ENCODE results near the gene DOCK9. TPM values are rescaled to one million over a fixed set of nuclear protein-coding genes. Genes with fewer than 3 reads are reported as not detected.
A peak's percentile ranks its signal among the peaks of the same experiment; 100 is the strongest.

The DOCK9 gene
- polyA plus RNA-seq, 3 donors = 0.01 TPM; not detected in 2

- Mint-ChIP-seq H3K9me3 (peaks cover 0 to 2% (median 0%) of the 10 kb centered on the region in 7 donors), H3K27ac (peak overlapping the region in 1 of 7 donors; percentile 24), H3K27me3 (ENCODE audit: low read depth in 3 of 3) (peaks cover 5 to 21% (median 8%) of the 10 kb centered on the region in 3 donors), H3K36me3 (no peaks in the 10 kb centered on the region), H3K4me3 (peak overlapping the region in 1 of 2 donors; percentile 54), H3K4me1 (no peaks in the 10 kb centered on the region)
- Histone ChIP-seq H4K20me1 (ENCODE audit: insufficient read depth, low read length) (no peaks in the 10 kb centered on the region), H3K27me3 (ENCODE audit: control insufficient read depth in 2 of 2, insufficient read depth in 2 of 2, low read length in 2 of 2) (peaks cover 6 to 10% of the 10 kb centered on the region in 2 donors), H3K9me3 (replicated peaks in 1 of 2; ENCODE audit: control insufficient read depth in 1 of 2, insufficient read depth in 1 of 2, low read length in 2 of 2) (no peaks in the 10 kb centered on the region), H3K4me2 (replicated peaks; ENCODE audit: extremely low read depth, low read length, poor library complexity, severe bottlenecking) (no peak overlapping the region), H3K36me3 (replicated peaks in 1 of 2; ENCODE audit: control insufficient read depth in 1 of 2, insufficient read depth in 2 of 2, low read length in 2 of 2) (no peaks in the 10 kb centered on the region), H3K79me2 (ENCODE audit: insufficient read depth, low read length) (no peaks in the 10 kb centered on the region), H3K9ac (ENCODE audit: insufficient read depth, low read length, poor library complexity, severe bottlenecking) (no peak overlapping the region), H3K4me3 (replicated peaks in 1 of 3; ENCODE audit: low read depth in 2 of 3, low read length in 3 of 3) (no peak overlapping the region), H3K4me1 (ENCODE audit: control insufficient read depth in 1 of 2, insufficient read depth in 2 of 2, low read length in 2 of 2) (no peaks in the 10 kb centered on the region), H2AFZ (ENCODE audit: insufficient read depth, low read depth, low read length, poor library complexity, severe bottlenecking) (no peak overlapping the region), H3K27ac (ENCODE audit: low read depth in 1 of 2, low read length in 2 of 2) (no peak overlapping the region)
- DNase-seq = peak in 2 of 3 donors; percentile 26 to 33
- peak; percentile 83 for TF ChIP-seq CTCF (IDR thresholded peaks at IDR 0.05)
- WGBS (ENCODE audit: insufficient coverage) = 6% methylated on average over 8 of the region's 14 CpGs
- intact Hi-C loops (cut with micrococcal nuclease) = loop anchor here in 1 of 2 donors (10.0 kb wide), 1 partner anchor 395 kb away; no protein-coding TSS in a partner anchor
Observed at GRCh38 chr13:98839856-98840769, 137.8 kb downstream of the DOCK9 start.

GRCh38 chr13:98838776-98839175 is 139.1 kb downstream of the DOCK9 start:
- H3K27me3 ChIP-seq (ENCODE audit: control insufficient read depth in 2 of 2, insufficient read depth in 2 of 2, low read length in 2 of 2) = peaks cover 7% of the 10 kb centered on the region in 2 donors
- no peak overlapping the region for H3K4me3 ChIP-seq (replicated peaks in 1 of 3; ENCODE audit: low read depth in 2 of 3, low read length in 3 of 3)
- H3K4me2 ChIP-seq (replicated peaks; ENCODE audit: extremely low read depth, low read length, poor library complexity, severe bottlenecking) = no peak overlapping the region
- no peak overlapping the region for H3K27ac ChIP-seq (ENCODE audit: low read depth in 1 of 2, low read length in 2 of 2)
- no peaks in the 10 kb centered on the region for H3K4me1 ChIP-seq (ENCODE audit: control insufficient read depth in 1 of 2, insufficient read depth in 2 of 2, low read length in 2 of 2)
- Mint-ChIP-seq H3K27me3 (ENCODE audit: low read depth in 3 of 3) (peaks cover 3 to 19% (median 8%) of the 10 kb centered on the region in 3 donors), H3K4me1 (no peaks in the 10 kb centered on the region), H3K4me3 (no peak overlapping the region), H3K27ac (no peak overlapping the region), H3K9me3 (peaks cover 0 to 2% (median 0%) of the 10 kb centered on the region in 7 donors), H3K36me3 (no peaks in the 10 kb centered on the region)
- intact Hi-C loops (cut with micrococcal nuclease) = no loop called here
- H3K9ac ChIP-seq (ENCODE audit: insufficient read depth, low read length, poor library complexity, severe bottlenecking) = no peak overlapping the region
- H3K9me3 ChIP-seq (replicated peaks in 1 of 2; ENCODE audit: control insufficient read depth in 1 of 2, insufficient read depth in 1 of 2, low read length in 2 of 2) = no peaks in the 10 kb centered on the region
- no CpG with 5 or more reads among the region's 2 CpGs for WGBS (ENCODE audit: insufficient coverage)
- TF ChIP-seq CTCF (IDR thresholded peaks at IDR 0.05) = no peak
- DNase-seq = no peak
- no peaks in the 10 kb centered on the region for H3K79me2 ChIP-seq (ENCODE audit: insufficient read depth, low read length)
- H3K36me3 ChIP-seq (replicated peaks in 1 of 2; ENCODE audit: control insufficient read depth in 1 of 2, insufficient read depth in 2 of 2, low read length in 2 of 2) = no peaks in the 10 kb centered on the region
- no peaks in the 10 kb centered on the region for H4K20me1 ChIP-seq (ENCODE audit: insufficient read depth, low read length)
- H2AFZ ChIP-seq (ENCODE audit: insufficient read depth, low read depth, low read length, poor library complexity, severe bottlenecking) = no peak overlapping the region

Measured in CD14-positive monocyte (primary cell).